DND-41 (cell line): ENCODE results near the gene SHOC1.

ENCODE experiments used
- EZH2 ChIP-seq: IDR thresholded peaks from 3 replicates; pipeline ENCODE4 v1.6.1; 2012; ENCODE audit warnings: borderline replicate concordance, low read depth, mild to moderate bottlenecking, moderate library complexity, low read length, inconsistent platforms; ENCODE audit not compliant: severe bottlenecking
- TF ChIP-seq, protein P1 (sequence below): IDR thresholded peaks from 2 replicates; pipeline ENCODE4 v1.5.1; 2012; ENCODE audit warnings: borderline replicate concordance, low read length, moderate library complexity, mild to moderate bottlenecking; ENCODE audit not compliant: poor library complexity, severe bottlenecking; ENCODE audit errors: extremely low read depth

DNA sequence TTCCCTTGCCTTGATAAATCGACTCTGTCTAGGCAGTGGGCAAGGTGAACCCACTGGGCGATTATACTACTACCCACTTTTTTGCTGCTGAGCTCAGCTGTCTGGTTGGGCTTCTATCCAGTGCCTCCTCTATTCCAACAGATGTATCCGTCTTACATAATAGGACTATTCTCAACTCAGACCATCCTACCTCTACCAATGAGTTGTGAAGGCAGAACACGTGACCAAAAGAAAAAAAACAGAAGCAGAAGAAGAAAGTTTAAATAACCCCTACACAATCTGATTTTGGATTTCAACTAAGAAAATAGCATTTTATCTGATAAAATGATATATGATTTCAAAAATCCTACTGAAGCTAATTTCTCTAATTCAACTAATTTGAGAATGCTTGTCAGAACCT lies 16.2 kb upstream of the SHOC1 start:
- TF ChIP-seq, protein P1, sequence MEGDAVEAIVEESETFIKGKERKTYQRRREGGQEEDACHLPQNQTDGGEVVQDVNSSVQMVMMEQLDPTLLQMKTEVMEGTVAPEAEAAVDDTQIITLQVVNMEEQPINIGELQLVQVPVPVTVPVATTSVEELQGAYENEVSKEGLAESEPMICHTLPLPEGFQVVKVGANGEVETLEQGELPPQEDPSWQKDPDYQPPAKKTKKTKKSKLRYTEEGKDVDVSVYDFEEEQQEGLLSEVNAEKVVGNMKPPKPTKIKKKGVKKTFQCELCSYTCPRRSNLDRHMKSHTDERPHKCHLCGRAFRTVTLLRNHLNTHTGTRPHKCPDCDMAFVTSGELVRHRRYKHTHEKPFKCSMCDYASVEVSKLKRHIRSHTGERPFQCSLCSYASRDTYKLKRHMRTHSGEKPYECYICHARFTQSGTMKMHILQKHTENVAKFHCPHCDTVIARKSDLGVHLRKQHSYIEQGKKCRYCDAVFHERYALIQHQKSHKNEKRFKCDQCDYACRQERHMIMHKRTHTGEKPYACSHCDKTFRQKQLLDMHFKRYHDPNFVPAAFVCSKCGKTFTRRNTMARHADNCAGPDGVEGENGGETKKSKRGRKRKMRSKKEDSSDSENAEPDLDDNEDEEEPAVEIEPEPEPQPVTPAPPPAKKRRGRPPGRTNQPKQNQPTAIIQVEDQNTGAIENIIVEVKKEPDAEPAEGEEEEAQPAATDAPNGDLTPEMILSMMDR = no peak
- TF ChIP-seq EZH2 = no peak
